ENCODE data around the gene TRPV3.

DNA sequence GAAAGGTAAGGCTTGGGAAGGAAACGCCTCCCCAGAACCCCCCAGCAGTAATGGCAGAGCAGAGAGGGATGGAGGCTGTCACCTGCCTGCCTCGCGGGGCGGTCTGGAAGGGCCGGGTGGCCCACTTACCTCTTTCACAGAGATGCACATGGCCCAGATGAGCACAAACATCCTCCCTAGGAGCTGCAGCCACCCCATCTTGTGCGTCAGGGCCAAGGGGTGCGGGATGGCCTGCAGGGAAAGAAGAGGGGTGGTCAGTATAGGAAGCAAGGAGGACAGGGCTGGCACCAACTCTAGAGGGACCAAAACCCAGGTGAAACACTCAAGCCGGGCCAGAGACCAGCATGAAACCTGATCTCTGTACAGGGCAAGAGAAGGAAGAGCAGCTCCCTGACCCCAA is 29.7 kb downstream of the TRPV3 start:
- TF ChIP-seq POLR2A (IDR thresholded peaks at IDR 0.05; ENCODE audit: low read length): no peak
- TF ChIP-seq GATA1 (IDR thresholded peaks at IDR 0.05; ENCODE audit: low read depth, low read length): no peak
